Mesenchymal stem cell (in vitro differentiated cells and primary cell): Measurements from ENCODE around the gene FASTKD3.
"Not testable (repeated sequence)": the region's sequence is repeated elsewhere in the genome, so short reads cannot be mapped to it uniquely, and the experiment has no call there.

Experiments used
- DNase-seq: peaks from one replicate; pipeline ENCODE4 v3.0.0-alpha.2; 2013
- H2AFZ ChIP-seq: one replicate; pipeline ENCODE4 v1.6.1; 2013; ENCODE audit warnings: low read depth, mild to moderate bottlenecking, control low read depth, inconsistent platforms, low read length, moderate library complexity
- H2AK5ac ChIP-seq: 2 replicates; pipeline ENCODE4 v1.6.1; 2013; ENCODE audit warnings: low read length, moderate library complexity, mild to moderate bottlenecking, inconsistent platforms; ENCODE audit not compliant: severe bottlenecking
- H2BK120ac ChIP-seq: one replicate; pipeline ENCODE4 v1.6.1; 2013; ENCODE audit warnings: low read depth, mild to moderate bottlenecking, inconsistent platforms, low read length, moderate library complexity
- H2BK12ac ChIP-seq, 2 experiments: one replicate each; pipeline ENCODE4 v1.6.1; 2013; ENCODE audit warnings: inconsistent platforms in 2 of 2, low read length in 2 of 2, mild to moderate bottlenecking in 2 of 2, moderate library complexity in 2 of 2, control low read depth in 1 of 2
- H2BK15ac ChIP-seq: one replicate; pipeline ENCODE4 v1.6.1; 2013; ENCODE audit warnings: mild to moderate bottlenecking, low read depth, inconsistent platforms; ENCODE audit not compliant: poor library complexity, severe bottlenecking
- H2BK5ac ChIP-seq: 2 replicates; pipeline ENCODE4 v1.6.1; 2013; ENCODE audit warnings: low read depth, mild to moderate bottlenecking, low read length, control low read depth, inconsistent platforms; ENCODE audit not compliant: poor library complexity, severe bottlenecking
- H3K14ac ChIP-seq, 2 experiments: one replicate each; pipeline ENCODE4 v1.6.1; 2013; ENCODE audit warnings: inconsistent platforms in 2 of 2, low read length in 2 of 2, control low read depth in 1 of 2, mild to moderate bottlenecking in 1 of 2, moderate library complexity in 1 of 2
- H3K18ac ChIP-seq, 2 experiments: one replicate each; pipeline ENCODE4 v1.6.1; 2013; ENCODE audit warnings: inconsistent platforms in 2 of 2, low read length in 2 of 2, control low read depth in 1 of 2, low read depth in 1 of 2, mild to moderate bottlenecking in 1 of 2
- H3K23ac ChIP-seq, 2 experiments: one replicate each; pipeline ENCODE4 v1.6.1; 2013; ENCODE audit warnings: inconsistent platforms in 2 of 2, low read length in 2 of 2, mild to moderate bottlenecking in 2 of 2, moderate library complexity in 2 of 2, control low read depth in 1 of 2
- H3K27ac ChIP-seq: 2 replicates; pipeline ENCODE4 v1.5.1; 2013; ENCODE audit warnings: mild to moderate bottlenecking, moderate library complexity, low read length, control low read depth, inconsistent platforms; ENCODE audit not compliant: poor library complexity, severe bottlenecking
- H3K27me3 ChIP-seq, 2 experiments: 2 replicates each; pipeline versions ENCODE4 v1.6.1 to v1.7.0; 2013; ENCODE audit warnings: low read length in 2 of 2, mild to moderate bottlenecking in 2 of 2, moderate library complexity in 2 of 2, control low read depth in 1 of 2, inconsistent platforms in 1 of 2; ENCODE audit not compliant: control insufficient read depth in 1 of 2, insufficient read depth in 1 of 2
- H3K36me3 ChIP-seq, 2 experiments: 2 replicates each; pipeline versions ENCODE4 v1.6.1 to v1.7.0; 2013; ENCODE audit warnings: low read length in 2 of 2, control low read depth in 1 of 2, inconsistent platforms in 1 of 2, low read depth in 1 of 2, mild to moderate bottlenecking in 1 of 2; ENCODE audit not compliant: insufficient read depth in 2 of 2, control insufficient read depth in 1 of 2
- H3K4ac ChIP-seq, 2 experiments: one replicate each; pipeline ENCODE4 v1.6.1; 2013; ENCODE audit warnings: inconsistent platforms in 2 of 2, low read length in 2 of 2, mild to moderate bottlenecking in 2 of 2, moderate library complexity in 2 of 2, control low read depth in 1 of 2, low read depth in 1 of 2
- H3K4me1 ChIP-seq: 2 replicates; pipeline ENCODE4 v1.6.1; 2013; ENCODE audit warnings: low read depth, low read length, control low read depth; ENCODE audit not compliant: control insufficient read depth, insufficient read depth
- H3K4me2 ChIP-seq: 2 replicates; pipeline ENCODE4 v1.6.1; 2013; ENCODE audit warnings: low read length, mild to moderate bottlenecking, inconsistent platforms; ENCODE audit not compliant: poor library complexity, severe bottlenecking
- H3K4me3 ChIP-seq, 2 experiments: 2 replicates each; pipeline versions ENCODE4 v1.5.1 to v1.7.0; 2013; ENCODE audit warnings: low read length in 2 of 2, mild to moderate bottlenecking in 2 of 2, control low read depth in 1 of 2, low read depth in 1 of 2; ENCODE audit not compliant: insufficient read depth in 1 of 2
- H3K79me1 ChIP-seq: replicated peaks from 2 replicates; pipeline ENCODE4 v1.6.1; 2013; ENCODE audit warnings: mild to moderate bottlenecking, control low read depth, low read length, inconsistent platforms; ENCODE audit not compliant: poor library complexity, severe bottlenecking
- H3K9ac ChIP-seq: 2 replicates; pipeline ENCODE4 v1.7.0; 2013; ENCODE audit warnings: mild to moderate bottlenecking, low read length, moderate library complexity
- H3K9me3 ChIP-seq: 2 replicates; pipeline ENCODE4 v1.7.0; 2013; ENCODE audit warnings: mild to moderate bottlenecking, low read length; ENCODE audit not compliant: control insufficient read depth
- H4K8ac ChIP-seq: one replicate; pipeline ENCODE4 v1.6.1; 2013; ENCODE audit warnings: inconsistent platforms, mild to moderate bottlenecking, low read length, moderate library complexity
- H4K91ac ChIP-seq: one replicate; pipeline ENCODE4 v1.6.1; 2013; ENCODE audit warnings: mild to moderate bottlenecking, low read length, inconsistent platforms
- whole genome bisulfite sequencing: methylation state at CpG from one replicate; pipeline ENCODE4 v1.1.7; 2013; ENCODE audit warnings: mixed read lengths; 5-methylcytosine and 5-hydroxymethylcytosine counted together

FASTKD3 gene

DNA sequence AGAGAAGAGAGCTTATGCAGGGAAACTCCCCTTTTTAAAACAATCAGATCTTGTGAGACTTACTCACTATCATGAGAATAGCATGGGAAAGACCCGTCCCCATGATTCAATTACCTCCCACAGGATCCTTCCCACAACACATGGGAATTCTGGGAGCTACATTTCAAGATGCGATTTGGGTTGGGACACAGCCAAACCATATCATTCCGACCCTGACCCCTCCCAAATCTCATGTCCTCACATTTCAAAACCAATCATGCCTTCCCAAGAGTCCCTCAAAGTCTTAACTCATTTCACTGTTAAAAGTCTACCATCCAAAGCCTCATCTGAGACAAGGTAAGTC lies 42.6 kb upstream of the FASTKD3 start:
- not testable (repeated sequence) for DNase-seq

DNA sequence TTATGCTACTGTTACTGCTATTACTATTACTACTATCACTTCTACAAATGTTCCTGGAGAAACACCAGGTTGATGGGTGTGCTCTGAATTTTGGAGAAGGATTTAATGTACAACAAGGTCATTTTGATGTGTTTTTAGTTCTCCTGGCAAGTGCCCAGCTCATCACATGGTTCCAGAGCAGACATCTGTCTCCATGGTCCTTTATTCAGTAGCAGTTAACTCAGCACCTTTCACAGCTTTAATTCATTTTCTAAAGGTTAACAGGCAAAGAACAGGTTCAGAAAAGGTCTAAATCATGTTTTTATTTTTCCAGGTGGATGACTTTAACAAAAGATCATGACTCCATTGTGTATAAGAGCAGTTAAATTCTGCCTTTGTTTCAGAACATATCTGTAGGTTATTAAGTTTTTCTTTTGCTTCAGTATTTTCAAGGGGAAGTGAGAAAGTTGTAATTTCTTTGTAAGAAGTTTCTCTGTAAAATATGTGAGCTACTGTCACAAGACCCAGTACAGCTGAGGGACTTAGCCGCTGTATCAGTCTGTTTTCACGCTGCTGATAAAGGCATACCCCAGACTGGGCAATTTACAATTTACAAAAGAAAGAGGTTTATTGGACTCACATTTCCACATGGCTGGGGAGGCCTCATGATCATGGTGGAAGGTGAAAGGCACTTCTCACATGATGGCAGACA lies 42.1 kb upstream of the FASTKD3 start:
- Histone ChIP-seq H3K27ac (no peak overlapping the region), H3K4me3 (no peak overlapping the region), H3K36me3 (peaks cover 5 to 21% of the 10 kb centered on the region in 2 experiments), H3K4ac (no peak overlapping the region), H3K79me1 (no peaks in the 10 kb centered on the region), H2BK120ac (no peak overlapping the region), H2BK12ac (no peak overlapping the region), H2BK5ac (no peak overlapping the region), H3K18ac (no peak overlapping the region), H3K14ac (no peak overlapping the region), H3K9me3 (peaks cover 31% of the 10 kb centered on the region), H3K9ac (no peak overlapping the region), H2AFZ (no peak overlapping the region), H2BK15ac (no peak overlapping the region), H3K4me2 (no peak overlapping the region), H3K23ac (no peak overlapping the region), H3K4me1 (no peaks in the 10 kb centered on the region), H4K91ac (no peak overlapping the region), H2AK5ac (no peak overlapping the region), H3K27me3 (no peaks in the 10 kb centered on the region), H4K8ac (no peak overlapping the region)
- 100% methylated on average over 2 of the region's 2 CpGs for WGBS
- no peak for DNase-seq

More for the DNA sequence above, 42.6 kb upstream of the FASTKD3 start:
- H3K9ac ChIP-seq, H3K4me3 ChIP-seq, H3K27ac ChIP-seq, H2BK12ac ChIP-seq, H3K4me1 ChIP-seq, H3K18ac ChIP-seq, H3K27me3 ChIP-seq, H2AK5ac ChIP-seq, H2BK5ac ChIP-seq, H3K4me2 ChIP-seq, H2BK120ac ChIP-seq, H4K91ac ChIP-seq, H2BK15ac ChIP-seq, H3K79me1 ChIP-seq, H4K8ac ChIP-seq, H3K23ac ChIP-seq, H3K14ac ChIP-seq, H3K4ac ChIP-seq, H2AFZ ChIP-seq: not testable (repeated sequence)
- Histone ChIP-seq H3K9me3 (peaks cover 31% of the 10 kb centered on the region), H3K36me3 (peaks cover 5 to 19% of the 10 kb centered on the region in 2 experiments)
- WGBS = 93% methylated on average over 3 of the region's 3 CpGs

DNA sequence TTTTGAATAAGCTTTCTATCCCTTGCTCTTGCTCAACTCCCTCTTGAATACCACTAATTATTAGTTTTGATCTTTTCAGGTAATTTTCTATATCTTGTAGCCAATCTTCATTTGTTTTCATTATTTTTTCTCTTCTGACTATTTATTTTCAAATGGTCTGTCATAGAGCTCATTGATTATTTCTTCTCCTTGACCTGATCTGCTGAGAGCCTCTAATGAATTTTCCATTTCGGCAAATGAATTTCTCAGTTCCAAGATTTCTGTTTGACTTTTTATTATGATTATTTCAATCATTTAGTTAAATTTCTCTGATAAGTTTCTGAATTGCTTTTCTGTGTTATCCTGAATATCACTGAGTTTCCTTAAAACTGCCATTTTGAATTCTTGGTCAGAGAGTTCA lies 39.5 kb upstream of the FASTKD3 start:
- Histone ChIP-seq H2BK5ac (no peak overlapping the region), H3K27ac (no peak overlapping the region), H2AK5ac (no peak overlapping the region), H3K36me3 (peaks cover 5 to 39% of the 10 kb centered on the region in 2 experiments), H4K91ac (no peak overlapping the region), H2BK15ac (no peak overlapping the region), H3K4me2 (no peak overlapping the region), H3K18ac (no peak overlapping the region), H2BK12ac (no peak overlapping the region), H3K4me3 (no peak overlapping the region), H3K27me3 (no peaks in the 10 kb centered on the region), H4K8ac (no peak overlapping the region), H3K14ac (no peak overlapping the region), H3K23ac (no peak overlapping the region), H2AFZ (no peak overlapping the region), H2BK120ac (no peak overlapping the region), H3K79me1 (no peaks in the 10 kb centered on the region), H3K4me1 (peaks cover 1% of the 10 kb centered on the region), H3K4ac (no peak overlapping the region), H3K9me3 (peaks cover 31% of the 10 kb centered on the region), H3K9ac (no peak overlapping the region)
- no peak for DNase-seq
- WGBS = no CpG with 5 or more reads among the region's 1 CpG

- no peak overlapping the region for H3K27ac ChIP-seq
- no peak for DNase-seq
- no peaks in the 10 kb centered on the region for H3K79me1 ChIP-seq
- H2AFZ ChIP-seq = no peak overlapping the region
- H3K4ac ChIP-seq = no peak overlapping the region
- H2BK12ac ChIP-seq = no peak overlapping the region
- WGBS = no CpG with 5 or more reads among the region's 1 CpG
- no peak overlapping the region for H2AK5ac ChIP-seq
- no peak overlapping the region for H4K8ac ChIP-seq
- H2BK5ac ChIP-seq = no peak overlapping the region
- H2BK15ac ChIP-seq = no peak overlapping the region
- no peak overlapping the region for H3K14ac ChIP-seq
- H3K4me3 ChIP-seq = no peak overlapping the region
- no peak overlapping the region for H4K91ac ChIP-seq
- H3K4me1 ChIP-seq = peaks cover 1% of the 10 kb centered on the region
- no peak overlapping the region for H2BK120ac ChIP-seq
- H3K9me3 ChIP-seq = peaks cover 31% of the 10 kb centered on the region
- H3K18ac ChIP-seq = no peak overlapping the region
- H3K9ac ChIP-seq = no peak overlapping the region
- H3K23ac ChIP-seq = no peak overlapping the region
- peaks cover 8 to 47% of the 10 kb centered on the region in 2 experiments for H3K36me3 ChIP-seq
- no peaks in the 10 kb centered on the region for H3K27me3 ChIP-seq
- H3K4me2 ChIP-seq = no peak overlapping the region
Observed at GRCh38 chr5:7907612-7908011, 38.8 kb upstream of the FASTKD3 start.
